Retinal pigment epithelial cell (primary cell): ENCODE data around the gene KLF11.

Source experiments
- DNase-seq: peaks from one replicate; pipeline ENCODE4 v3.0.0-alpha.2; 2010; ENCODE audit warnings: low read depth
- H3K4me3 ChIP-seq: 2 replicates; pipeline ENCODE4 v1.5.1; 2011; ENCODE audit warnings: mild to moderate bottlenecking, low read length, control low read depth, moderate library complexity
- TF ChIP-seq, protein P1 (sequence below): conservative IDR thresholded peaks from 2 replicates; pipeline ENCODE4 v1.5.1; 2011; ENCODE audit warnings: low read depth, low read length, control low read depth, inconsistent platforms

The KLF11 gene

DNA sequence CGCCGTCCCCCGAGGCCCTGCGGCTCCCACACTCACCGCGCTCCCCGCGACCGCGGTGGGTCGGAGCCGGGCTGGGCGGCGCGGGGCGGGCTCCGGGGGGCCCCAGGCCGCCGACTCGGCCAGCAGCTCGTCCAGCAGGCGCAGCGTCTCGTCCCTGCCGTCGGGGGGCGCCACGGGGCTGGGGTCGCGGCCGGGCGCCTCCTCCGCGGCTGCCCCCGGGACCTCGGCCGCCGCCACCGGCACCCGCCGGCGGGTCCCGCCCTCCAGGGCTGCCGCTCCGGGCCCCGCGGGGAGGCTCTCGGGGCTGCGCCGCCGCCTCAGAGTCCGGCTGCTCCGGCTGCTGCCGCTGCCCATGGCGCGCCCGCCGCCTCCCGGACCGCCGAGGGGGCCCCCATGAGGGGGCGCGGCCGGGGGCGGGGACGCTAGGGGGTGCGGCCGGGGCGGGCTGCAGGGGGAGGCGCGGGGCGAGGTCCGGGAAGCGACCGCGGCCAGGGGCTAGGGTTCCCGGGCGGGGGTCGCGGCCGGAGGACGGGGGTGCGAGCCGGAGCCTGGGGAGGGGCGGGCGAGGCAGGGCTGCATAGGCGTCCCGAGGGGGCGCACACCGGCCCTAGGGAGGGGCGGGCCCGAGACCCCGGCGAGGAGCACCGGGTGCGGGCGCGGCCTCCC, 36.7 kb downstream of the KLF11 start, which contains the start of gene CYS1:
CYS1 (minus strand) TSS at position 542 of the 666 bp plus-strand sequence; CDS start at position 354, 188 bp downstream.
- TF ChIP-seq, protein P1, sequence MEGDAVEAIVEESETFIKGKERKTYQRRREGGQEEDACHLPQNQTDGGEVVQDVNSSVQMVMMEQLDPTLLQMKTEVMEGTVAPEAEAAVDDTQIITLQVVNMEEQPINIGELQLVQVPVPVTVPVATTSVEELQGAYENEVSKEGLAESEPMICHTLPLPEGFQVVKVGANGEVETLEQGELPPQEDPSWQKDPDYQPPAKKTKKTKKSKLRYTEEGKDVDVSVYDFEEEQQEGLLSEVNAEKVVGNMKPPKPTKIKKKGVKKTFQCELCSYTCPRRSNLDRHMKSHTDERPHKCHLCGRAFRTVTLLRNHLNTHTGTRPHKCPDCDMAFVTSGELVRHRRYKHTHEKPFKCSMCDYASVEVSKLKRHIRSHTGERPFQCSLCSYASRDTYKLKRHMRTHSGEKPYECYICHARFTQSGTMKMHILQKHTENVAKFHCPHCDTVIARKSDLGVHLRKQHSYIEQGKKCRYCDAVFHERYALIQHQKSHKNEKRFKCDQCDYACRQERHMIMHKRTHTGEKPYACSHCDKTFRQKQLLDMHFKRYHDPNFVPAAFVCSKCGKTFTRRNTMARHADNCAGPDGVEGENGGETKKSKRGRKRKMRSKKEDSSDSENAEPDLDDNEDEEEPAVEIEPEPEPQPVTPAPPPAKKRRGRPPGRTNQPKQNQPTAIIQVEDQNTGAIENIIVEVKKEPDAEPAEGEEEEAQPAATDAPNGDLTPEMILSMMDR, result peak; percentile 7
- no peak for DNase-seq
- peak within 1 kb of the TSS; percentile 22 for H3K4me3 ChIP-seq

- no peak overlapping the region for H3K4me3 ChIP-seq
Measured at GRCh38 chr2:10080536-10081304, 37.4 kb downstream of the KLF11 start.

GRCh38 chr2:10083046-10083445, 39.7 kb downstream of the KLF11 start:
- TF ChIP-seq, protein P1, result no peak
- H3K4me3 ChIP-seq, result no peak overlapping the region
- no peak for DNase-seq

More at GRCh38 chr2:10080536-10081304, 37.4 kb downstream of the KLF11 start:
- DNase-seq, result no peak
- TF ChIP-seq, protein P1, result no peak

DNA sequence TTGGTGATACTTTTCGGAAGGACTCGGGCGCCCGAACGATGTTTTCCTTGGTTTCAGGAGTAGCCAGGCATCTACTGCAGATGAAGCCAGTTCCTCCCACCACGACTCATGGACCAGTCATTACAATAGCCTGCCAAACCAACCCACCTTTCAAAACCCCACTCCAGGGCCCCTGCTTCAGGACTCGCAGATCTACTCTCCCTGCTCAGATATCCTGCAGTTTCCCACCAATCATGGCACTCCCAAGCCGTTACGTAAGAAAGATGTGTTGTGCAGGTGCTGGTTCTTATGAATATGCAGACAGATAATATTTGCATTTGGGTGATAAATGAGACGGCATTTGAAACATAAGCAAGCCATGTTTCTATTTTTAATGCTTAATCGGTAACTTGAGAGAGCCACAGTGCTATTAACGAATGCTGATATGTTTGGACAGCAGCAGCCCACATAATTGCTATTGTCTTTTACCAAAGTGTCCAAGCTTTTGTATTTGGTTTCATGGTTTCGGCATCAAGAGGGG, 40.4 kb downstream of the KLF11 start:
- DNase-seq, result no peak
- no peak overlapping the region for H3K4me3 ChIP-seq
- TF ChIP-seq, protein P1, result no peak

DNA sequence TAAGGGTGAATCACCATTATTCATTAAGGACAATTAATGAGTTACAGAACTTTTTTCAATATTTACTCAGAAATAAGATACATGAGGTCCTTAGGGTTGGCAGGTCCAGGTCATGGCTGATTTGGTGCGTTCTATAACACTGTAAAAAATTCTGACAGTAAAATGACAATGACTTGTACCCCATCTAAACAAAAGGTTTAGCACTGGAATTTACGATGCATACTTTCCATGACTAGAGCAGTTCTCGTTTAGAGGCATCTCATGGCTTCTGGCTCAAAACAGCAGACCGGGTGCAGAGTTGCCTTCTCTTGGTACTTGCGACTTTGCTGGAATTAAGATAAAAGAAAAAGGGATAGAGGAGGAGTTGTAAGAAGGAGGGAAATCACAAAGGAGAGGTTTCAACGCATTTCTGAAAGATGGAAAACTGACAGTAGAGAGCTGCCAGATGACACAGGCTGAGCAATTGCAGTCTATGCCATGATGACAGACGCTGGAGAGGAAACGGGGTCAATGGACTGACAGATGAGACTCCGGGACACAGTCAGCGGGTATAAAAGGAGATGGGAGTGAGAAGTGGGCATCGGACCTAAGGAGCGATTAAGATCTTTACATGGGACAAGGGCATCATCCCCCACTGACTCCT, 41.0 kb downstream of the KLF11 start:
- no peak overlapping the region for H3K4me3 ChIP-seq
- DNase-seq, result no peak
- TF ChIP-seq, protein P1, result no peak

GRCh38 chr2:10085043-10085667, 41.8 kb downstream of the KLF11 start:
- no peak overlapping the region for H3K4me3 ChIP-seq
- no peak for DNase-seq
- TF ChIP-seq, protein P1, result no peak
